NB4 (cell line): ENCODE measurements around the gene CREB3L2.
"Not testable (repeated sequence)": the region's sequence is repeated elsewhere in the genome, so short reads cannot be mapped to it uniquely, and the experiment has no call there.

Source experiments
- DNase-seq: peaks from one replicate; pipeline ENCODE4 v3.0.0; 2010; ENCODE audit warnings: low read depth
- H3K4me3 ChIP-seq: one replicate; pipeline ENCODE4 v1.5.1; 2011; ENCODE audit warnings: mild to moderate bottlenecking, low read depth, low read length, moderate library complexity
- CTCF ChIP-seq: IDR thresholded peaks from one replicate; pipeline ENCODE4 v1.5.1; 2012; ENCODE audit warnings: low read depth, low read length
- MAX ChIP-seq: IDR thresholded peaks from 2 replicates; pipeline ENCODE4 v1.6.1; 2011; ENCODE audit warnings: low read depth, low read length
- MYC ChIP-seq: IDR thresholded peaks from 2 replicates; pipeline ENCODE4 v1.6.1; 2011; ENCODE audit warnings: low read depth, low read length
- POLR2A ChIP-seq: IDR thresholded peaks from 2 replicates; pipeline ENCODE4 v1.6.1; 2011; ENCODE audit warnings: mild to moderate bottlenecking; ENCODE audit not compliant: insufficient read length; ENCODE audit errors: extremely low read depth

Gene CREB3L2

GRCh38 chr7:137916564-137916963 lies 85.3 kb downstream of the CREB3L2 start:
- DNase-seq = no peak
- H3K4me3 ChIP-seq = no peak overlapping the region
- TF ChIP-seq MAX = no peak

- no peak for DNase-seq
- TF ChIP-seq MAX = no peak
- TF ChIP-seq CTCF = no peak
- TF ChIP-seq POLR2A = no peak
- no peak for TF ChIP-seq MYC
- H3K4me3 ChIP-seq = no peak overlapping the region
Measured at GRCh38 chr7:137915266-137915665, 86.6 kb downstream of the CREB3L2 start.

GRCh38 chr7:137913985-137914384 lies 87.9 kb downstream of the CREB3L2 start:
- DNase-seq = no peak
- H3K4me3 ChIP-seq = no peak overlapping the region
- TF ChIP-seq MAX = no peak
- TF ChIP-seq CTCF = no peak
- TF ChIP-seq POLR2A = no peak
- TF ChIP-seq MYC = no peak

- TF ChIP-seq MYC (no peak), POLR2A (no peak), CTCF (no peak), MAX (no peak)
- H3K4me3 ChIP-seq = no peak overlapping the region
Measured at GRCh38 chr7:137909042-137909441, 92.8 kb downstream of the CREB3L2 start.

GRCh38 chr7:137908106-137908505 lies 93.8 kb downstream of the CREB3L2 start:
- DNase-seq = no peak
- TF ChIP-seq POLR2A (no peak), MAX (no peak), CTCF (no peak), MYC (no peak)
- no peak overlapping the region for H3K4me3 ChIP-seq

More at GRCh38 chr7:137909042-137909441, 92.8 kb downstream of the CREB3L2 start:
- DNase-seq = no peak

- not testable (repeated sequence) for DNase-seq, H3K4me3 ChIP-seq
Measured at GRCh38 chr7:137906636-137907035, 95.2 kb downstream of the CREB3L2 start.

- no peak overlapping the region for H3K4me3 ChIP-seq
- peak; percentile 19 for DNase-seq
- TF ChIP-seq MYC = no peak
- TF ChIP-seq MAX = no peak
- TF ChIP-seq CTCF = no peak
Measured at GRCh38 chr7:137904833-137905232, 97.1 kb downstream of the CREB3L2 start.
